Neutrophil (primary cell): Measurements from ENCODE around the gene SYT5.

ENCODE experiments used
- H3K27ac ChIP-seq: fragments of 200-600 bp; sonication (generic); 2 replicates; pipeline ENCODE4 v1.5.1; 2016; ENCODE audit warnings: mild to moderate bottlenecking, moderate library complexity
- H3K27me3 ChIP-seq: fragments of 200-600 bp; sonication (generic); 2 replicates; pipeline ENCODE4 v1.6.0; 2016; ENCODE audit warnings: mild to moderate bottlenecking
- H3K36me3 ChIP-seq: fragments of 200-600 bp; sonication (generic); 2 replicates; pipeline ENCODE4 v1.5.1; 2017
- H3K4me1 ChIP-seq, 2 experiments: fragments of 200-600 bp in 1 of 2; sonication (generic) in 1 of 2; 1 replicate in 1 of 2; 2 replicates in 1 of 2; pipeline versions ENCODE4 v1.5.1 to v1.6.1; 2013 to 2016; ENCODE audit warnings: low read depth in 1 of 2, low read length in 1 of 2, mild to moderate bottlenecking in 1 of 2, moderate library complexity in 1 of 2; ENCODE audit not compliant: control insufficient read depth in 1 of 2, insufficient read depth in 1 of 2
- H3K4me3 ChIP-seq, 2 experiments: fragments of 200-600 bp in 1 of 2; sonication (generic) in 1 of 2; 1 replicate in 1 of 2; 2 replicates in 1 of 2; pipeline ENCODE4 v1.5.1; 2013 to 2016; ENCODE audit warnings: low read depth in 1 of 2, low read length in 1 of 2, mild to moderate bottlenecking in 1 of 2, moderate library complexity in 1 of 2
- H3K9me3 ChIP-seq: fragments of 200-600 bp; sonication (generic); 2 replicates; pipeline ENCODE4 v1.5.1; 2016
- TF ChIP-seq, protein P1 (sequence below): fragments of 200-600 bp; sonication (generic); IDR thresholded peaks from 2 replicates; pipeline ENCODE4 v1.5.1; 2016; ENCODE audit warnings: antibody characterized with exemption

The SYT5 gene

DNA sequence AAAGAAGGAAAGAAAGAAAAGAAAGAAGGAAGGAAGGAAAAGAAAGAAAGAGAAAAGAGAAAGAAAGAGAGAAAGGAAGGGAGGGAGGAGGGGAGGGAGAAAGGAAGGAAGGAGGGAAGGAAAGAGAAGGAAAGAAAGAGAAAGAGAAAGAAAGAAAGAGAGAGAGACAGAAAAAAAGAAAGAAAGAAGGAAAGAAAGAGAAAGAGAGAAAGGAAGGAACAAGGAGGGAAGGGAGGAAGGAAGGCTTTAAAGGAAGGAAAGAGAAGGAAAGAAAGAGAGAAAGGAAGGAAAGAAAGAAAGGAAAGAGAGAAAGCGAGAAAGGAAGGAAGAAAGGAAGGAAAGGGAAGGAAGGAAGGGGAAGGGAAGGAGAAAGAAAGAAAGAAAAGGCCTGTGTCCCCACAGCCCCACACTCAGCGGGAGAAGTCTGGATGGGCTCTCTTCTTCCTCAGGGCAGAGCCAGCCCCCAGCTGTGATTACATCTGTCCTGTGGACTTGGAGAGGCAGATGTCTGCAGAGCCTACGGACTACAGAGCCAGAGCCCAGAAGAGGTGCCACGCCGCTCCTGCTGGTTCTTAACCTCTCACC, 19.6 kb upstream of the SYT5 start:
- peaks cover 32% of the 10 kb centered on the region for H3K27me3 ChIP-seq
- TF ChIP-seq, protein P1, sequence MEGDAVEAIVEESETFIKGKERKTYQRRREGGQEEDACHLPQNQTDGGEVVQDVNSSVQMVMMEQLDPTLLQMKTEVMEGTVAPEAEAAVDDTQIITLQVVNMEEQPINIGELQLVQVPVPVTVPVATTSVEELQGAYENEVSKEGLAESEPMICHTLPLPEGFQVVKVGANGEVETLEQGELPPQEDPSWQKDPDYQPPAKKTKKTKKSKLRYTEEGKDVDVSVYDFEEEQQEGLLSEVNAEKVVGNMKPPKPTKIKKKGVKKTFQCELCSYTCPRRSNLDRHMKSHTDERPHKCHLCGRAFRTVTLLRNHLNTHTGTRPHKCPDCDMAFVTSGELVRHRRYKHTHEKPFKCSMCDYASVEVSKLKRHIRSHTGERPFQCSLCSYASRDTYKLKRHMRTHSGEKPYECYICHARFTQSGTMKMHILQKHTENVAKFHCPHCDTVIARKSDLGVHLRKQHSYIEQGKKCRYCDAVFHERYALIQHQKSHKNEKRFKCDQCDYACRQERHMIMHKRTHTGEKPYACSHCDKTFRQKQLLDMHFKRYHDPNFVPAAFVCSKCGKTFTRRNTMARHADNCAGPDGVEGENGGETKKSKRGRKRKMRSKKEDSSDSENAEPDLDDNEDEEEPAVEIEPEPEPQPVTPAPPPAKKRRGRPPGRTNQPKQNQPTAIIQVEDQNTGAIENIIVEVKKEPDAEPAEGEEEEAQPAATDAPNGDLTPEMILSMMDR, result no peak
- no peaks in the 10 kb centered on the region for H3K9me3 ChIP-seq
- no peak overlapping the region for H3K27ac ChIP-seq
- no peak overlapping the region for H3K4me3 ChIP-seq
- no peaks in the 10 kb centered on the region for H3K4me1 ChIP-seq
- H3K36me3 ChIP-seq, result no peaks in the 10 kb centered on the region

DNA sequence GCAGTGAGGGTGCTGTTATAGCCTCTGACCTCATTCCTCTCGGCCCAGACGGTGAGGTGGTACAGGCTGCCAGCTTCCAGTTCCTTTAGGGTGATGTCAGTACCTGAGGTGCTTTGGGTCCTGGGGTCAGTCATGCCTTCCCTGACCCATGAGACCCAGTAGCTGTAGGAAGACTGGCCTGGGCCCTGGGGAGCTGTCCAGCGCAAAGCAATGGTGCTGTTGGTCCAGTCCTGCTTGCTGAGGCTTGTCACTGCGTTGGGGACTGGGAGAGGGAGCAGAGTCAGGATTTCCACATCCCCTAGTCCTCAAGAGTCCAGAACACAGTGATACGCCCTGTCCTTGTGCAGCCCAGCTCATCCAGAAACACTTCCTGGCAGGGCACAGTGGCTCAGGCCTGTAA, 18.6 kb upstream of the SYT5 start:
- H3K27me3 ChIP-seq, result peaks cover 33% of the 10 kb centered on the region
- TF ChIP-seq, protein P1, result no peak
- H3K4me3 ChIP-seq, result no peak overlapping the region
- no peak overlapping the region for H3K27ac ChIP-seq
- H3K9me3 ChIP-seq, result no peaks in the 10 kb centered on the region
- no peaks in the 10 kb centered on the region for H3K4me1 ChIP-seq
- no peaks in the 10 kb centered on the region for H3K36me3 ChIP-seq

DNA sequence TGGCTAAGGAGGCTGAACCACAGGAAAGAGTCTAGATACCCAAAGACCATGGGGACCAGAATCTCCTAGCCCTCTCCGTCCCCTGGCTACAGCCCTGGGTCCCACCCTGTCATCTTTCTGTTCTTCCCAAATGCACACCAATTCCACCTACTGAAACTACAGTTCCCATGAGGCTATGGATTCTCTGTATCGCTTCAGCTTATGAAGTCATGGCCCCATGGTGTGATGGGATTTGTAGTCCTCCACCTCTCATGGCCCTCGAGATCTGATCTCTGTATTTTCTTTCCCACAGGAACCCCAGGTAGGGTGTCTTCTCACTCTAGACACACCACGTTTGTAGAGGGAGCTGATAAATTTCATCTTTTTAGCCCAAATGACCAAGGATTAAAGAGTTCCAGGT, 17.4 kb upstream of the SYT5 start:
- TF ChIP-seq, protein P1, result no peak

DNA sequence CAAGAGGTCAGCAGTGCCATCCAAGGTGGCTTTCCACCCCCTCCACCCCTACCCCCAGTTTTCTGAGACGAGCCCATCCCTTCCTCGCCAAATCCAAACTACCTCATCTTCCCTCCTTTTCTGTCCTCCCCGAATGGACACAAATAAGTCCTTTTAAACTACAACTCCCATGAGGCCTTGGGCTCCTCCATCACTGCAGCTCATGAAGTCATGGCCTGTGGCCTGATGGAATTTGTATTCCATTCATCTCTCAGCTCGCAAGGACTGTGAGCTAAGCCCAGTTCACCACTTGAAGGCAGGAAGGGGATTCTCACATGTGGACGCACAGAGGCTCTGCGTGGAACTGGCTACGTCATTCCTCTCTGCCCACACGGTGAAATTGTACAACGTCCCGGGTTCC, 16.7 kb upstream of the SYT5 start:
- H3K9me3 ChIP-seq, result no peaks in the 10 kb centered on the region
- H3K4me3 ChIP-seq, result no peak overlapping the region
- no peak overlapping the region for H3K27ac ChIP-seq
- H3K36me3 ChIP-seq, result no peaks in the 10 kb centered on the region
- peaks cover 37% of the 10 kb centered on the region for H3K27me3 ChIP-seq
- TF ChIP-seq, protein P1, result no peak
- no peaks in the 10 kb centered on the region for H3K4me1 ChIP-seq

More for the DNA sequence above, 17.4 kb upstream of the SYT5 start:
- no peak overlapping the region for H3K27ac ChIP-seq
- H3K36me3 ChIP-seq, result no peaks in the 10 kb centered on the region
- no peak overlapping the region for H3K4me3 ChIP-seq
- peaks cover 40% of the 10 kb centered on the region for H3K27me3 ChIP-seq
- no peaks in the 10 kb centered on the region for H3K9me3 ChIP-seq
- H3K4me1 ChIP-seq, result no peaks in the 10 kb centered on the region

DNA sequence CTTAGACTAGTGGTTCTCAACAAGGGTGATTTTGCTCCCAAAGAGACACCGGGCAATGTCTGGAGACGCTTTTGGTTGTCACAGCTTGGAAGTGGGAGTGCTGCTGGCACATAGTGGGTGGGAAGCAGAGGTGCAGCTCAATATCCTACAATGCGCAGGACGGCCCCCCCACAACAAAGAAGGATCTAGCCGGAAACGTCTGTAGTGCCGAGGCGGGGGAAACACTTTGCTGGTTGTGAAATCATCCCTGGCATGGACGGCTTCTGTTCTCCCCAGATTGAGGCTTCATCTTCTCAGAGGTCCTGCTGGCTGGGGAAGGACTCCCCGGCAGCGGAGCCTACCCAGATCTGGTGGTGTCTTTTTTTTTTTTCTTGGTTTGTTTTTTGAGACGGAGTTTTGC, 13.4 kb upstream of the SYT5 start:
- H3K27ac ChIP-seq, result no peak overlapping the region
- no peak overlapping the region for H3K4me3 ChIP-seq
- no peaks in the 10 kb centered on the region for H3K9me3 ChIP-seq
- no peaks in the 10 kb centered on the region for H3K36me3 ChIP-seq
- no peaks in the 10 kb centered on the region for H3K4me1 ChIP-seq
- H3K27me3 ChIP-seq, result peaks cover 37% of the 10 kb centered on the region
- TF ChIP-seq, protein P1, result no peak
